ENCODE measurements around the gene SMIM41. TPM values are rescaled to one million over a fixed set of nuclear protein-coding genes. Genes with fewer than 3 reads are reported as not detected.

SMIM41 gene
- total RNA-seq, 1 experiment from 2014 or later, result not detected

DNA sequence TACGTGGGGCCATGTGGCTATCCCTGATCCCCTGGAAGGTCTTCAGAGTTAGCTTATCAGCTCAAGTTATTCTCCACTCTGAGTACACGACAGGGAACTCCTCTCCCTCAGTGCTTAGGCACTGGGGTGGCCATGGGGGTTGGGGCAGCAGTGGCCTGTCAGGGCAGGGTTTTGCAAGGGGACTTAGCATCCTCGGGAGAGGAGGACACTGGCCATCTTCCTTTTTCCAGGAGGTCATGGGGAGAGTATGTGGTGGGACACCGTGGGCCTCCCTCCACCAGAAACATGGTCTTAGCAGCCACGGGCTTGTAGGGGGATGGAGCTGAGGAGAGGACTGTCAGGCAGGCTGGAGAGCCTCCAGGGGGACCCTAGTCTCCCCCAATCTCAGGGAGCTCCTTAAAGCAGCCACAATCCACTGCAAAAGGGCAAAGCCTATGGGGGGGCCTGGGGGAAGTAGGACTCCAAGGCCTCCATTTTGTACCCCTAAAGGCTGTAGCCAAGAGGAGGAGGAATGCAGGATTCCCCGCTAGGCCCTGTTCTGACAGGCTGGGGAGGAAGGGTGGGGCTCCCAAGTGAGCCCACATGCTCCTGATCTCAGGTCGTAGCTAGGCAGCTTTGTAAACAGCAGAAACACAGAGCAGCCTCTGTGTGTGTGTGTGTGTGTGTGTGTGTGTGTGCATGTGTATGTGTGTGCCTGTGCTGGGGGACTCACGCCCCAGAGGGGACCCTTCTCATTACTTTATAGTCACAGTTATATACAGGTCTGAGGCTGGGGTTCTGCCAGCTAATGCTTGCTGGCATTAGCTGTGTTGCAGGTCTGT, 75.8 kb downstream of the SMIM41 start:
- Histone ChIP-seq H3K9me3 (no peaks in the 10 kb centered on the region), H3K36me3 (ENCODE audit: control insufficient read depth, insufficient read depth, low read length) (no peaks in the 10 kb centered on the region), H3K27me3 (replicated peaks; ENCODE audit: control insufficient read depth, insufficient read depth, low read length) (no peaks in the 10 kb centered on the region), H3K4me1 (peaks cover 5% of the 10 kb centered on the region; the same call in 1 of the 2 replicates), H3K4me3 (ENCODE audit: low read depth, low read length) (no peak overlapping the region)
- no TSS peak for BruUV-seq (replicated peaks)
- H3K4me1 Mint-ChIP-seq (ENCODE audit: low read depth, unreplicated experiment), result no peaks in the 10 kb centered on the region
- H3K27me3 Mint-ChIP-seq (ENCODE audit: insufficient read depth, unreplicated experiment), result no peaks in the 10 kb centered on the region
- TF ChIP-seq, protein P1, sequence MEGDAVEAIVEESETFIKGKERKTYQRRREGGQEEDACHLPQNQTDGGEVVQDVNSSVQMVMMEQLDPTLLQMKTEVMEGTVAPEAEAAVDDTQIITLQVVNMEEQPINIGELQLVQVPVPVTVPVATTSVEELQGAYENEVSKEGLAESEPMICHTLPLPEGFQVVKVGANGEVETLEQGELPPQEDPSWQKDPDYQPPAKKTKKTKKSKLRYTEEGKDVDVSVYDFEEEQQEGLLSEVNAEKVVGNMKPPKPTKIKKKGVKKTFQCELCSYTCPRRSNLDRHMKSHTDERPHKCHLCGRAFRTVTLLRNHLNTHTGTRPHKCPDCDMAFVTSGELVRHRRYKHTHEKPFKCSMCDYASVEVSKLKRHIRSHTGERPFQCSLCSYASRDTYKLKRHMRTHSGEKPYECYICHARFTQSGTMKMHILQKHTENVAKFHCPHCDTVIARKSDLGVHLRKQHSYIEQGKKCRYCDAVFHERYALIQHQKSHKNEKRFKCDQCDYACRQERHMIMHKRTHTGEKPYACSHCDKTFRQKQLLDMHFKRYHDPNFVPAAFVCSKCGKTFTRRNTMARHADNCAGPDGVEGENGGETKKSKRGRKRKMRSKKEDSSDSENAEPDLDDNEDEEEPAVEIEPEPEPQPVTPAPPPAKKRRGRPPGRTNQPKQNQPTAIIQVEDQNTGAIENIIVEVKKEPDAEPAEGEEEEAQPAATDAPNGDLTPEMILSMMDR (IDR thresholded peaks at IDR 0.05; ENCODE audit: insufficient read depth in 1 of 2, low read depth in 1 of 2, low read length in 1 of 2, severe bottlenecking in 1 of 2, unreplicated experiment in 1 of 2), result no peak
- ChIA-PET POLR2A (no interaction called here), CTCF (interaction anchor here (0.7 to 1.4 kb wide), 6 partner anchors 58 to 215 kb away, joined by 3 to 4 read pairs (median 3); no protein-coding TSS in a partner anchor)
- no peaks in the 10 kb centered on the region for H3K9me3 Mint-ChIP-seq (ENCODE audit: unreplicated experiment)
- H3K4me3 Mint-ChIP-seq (ENCODE audit: unreplicated experiment), result no peak overlapping the region
- H3K36me3 Mint-ChIP-seq (ENCODE audit: insufficient read depth, unreplicated experiment), result no peaks in the 10 kb centered on the region
- intact Hi-C loops (cut with micrococcal nuclease; ENCODE audit: unreplicated experiment), result loop anchor here (5.0 kb wide), 1 partner anchor 152 kb away; no protein-coding TSS in a partner anchor
- H3K27ac Mint-ChIP-seq (ENCODE audit: unreplicated experiment), result no peak overlapping the region
- DNase-seq, result no peak

DNA sequence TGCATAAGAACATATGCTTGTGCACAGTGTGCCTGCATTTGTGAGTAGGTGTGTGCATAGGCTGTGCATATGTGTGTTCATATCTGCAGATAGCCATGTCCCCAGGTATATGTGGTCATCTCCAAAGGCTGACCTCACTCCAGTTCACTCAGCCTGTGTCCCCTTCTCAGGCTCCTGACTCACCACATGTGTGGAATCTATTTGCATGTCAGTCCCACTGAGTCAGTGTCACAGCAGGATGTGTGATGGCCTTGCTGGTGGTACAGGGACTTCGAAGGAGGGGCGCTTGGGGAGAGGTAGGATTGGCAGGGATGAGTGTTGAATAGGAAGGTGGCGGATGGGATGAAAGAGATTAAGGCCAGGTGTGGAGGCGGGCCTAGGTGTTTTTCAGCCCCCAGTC, 76.8 kb downstream of the SMIM41 start:
- Mint-ChIP-seq H3K27me3 (ENCODE audit: insufficient read depth, unreplicated experiment) (no peaks in the 10 kb centered on the region), H3K9me3 (ENCODE audit: unreplicated experiment) (no peaks in the 10 kb centered on the region), H3K27ac (ENCODE audit: unreplicated experiment) (no peak overlapping the region), H3K4me3 (ENCODE audit: unreplicated experiment) (no peak overlapping the region), H3K4me1 (ENCODE audit: low read depth, unreplicated experiment) (no peaks in the 10 kb centered on the region), H3K36me3 (ENCODE audit: insufficient read depth, unreplicated experiment) (no peaks in the 10 kb centered on the region)
- no TSS peak for BruUV-seq (replicated peaks)
- ChIA-PET CTCF (interaction anchor here (0.5 to 2.3 kb wide), 15 partner anchors 8 to 825 kb away, joined by 3 to 21 read pairs (median 4); partner anchors contain the start of gene KRT85), POLR2A (no interaction called here)
- TF ChIP-seq, protein P1 (IDR thresholded peaks at IDR 0.05; ENCODE audit: insufficient read depth in 1 of 2, low read depth in 1 of 2, low read length in 1 of 2, severe bottlenecking in 1 of 2, unreplicated experiment in 1 of 2), result no peak
- Histone ChIP-seq H3K36me3 (ENCODE audit: control insufficient read depth, insufficient read depth, low read length) (no peaks in the 10 kb centered on the region), H3K4me1 (peaks cover 5% of the 10 kb centered on the region; the same call in 1 of the 2 replicates), H3K9me3 (no peaks in the 10 kb centered on the region), H3K27me3 (replicated peaks; ENCODE audit: control insufficient read depth, insufficient read depth, low read length) (no peaks in the 10 kb centered on the region), H3K4me3 (ENCODE audit: low read depth, low read length) (no peak overlapping the region)
- intact Hi-C loops (cut with micrococcal nuclease; ENCODE audit: unreplicated experiment), result loop anchor here (1.0 to 5.0 kb wide), 5 partner anchors 151 to 724 kb away; no protein-coding TSS in a partner anchor
- no peak for DNase-seq

DNA sequence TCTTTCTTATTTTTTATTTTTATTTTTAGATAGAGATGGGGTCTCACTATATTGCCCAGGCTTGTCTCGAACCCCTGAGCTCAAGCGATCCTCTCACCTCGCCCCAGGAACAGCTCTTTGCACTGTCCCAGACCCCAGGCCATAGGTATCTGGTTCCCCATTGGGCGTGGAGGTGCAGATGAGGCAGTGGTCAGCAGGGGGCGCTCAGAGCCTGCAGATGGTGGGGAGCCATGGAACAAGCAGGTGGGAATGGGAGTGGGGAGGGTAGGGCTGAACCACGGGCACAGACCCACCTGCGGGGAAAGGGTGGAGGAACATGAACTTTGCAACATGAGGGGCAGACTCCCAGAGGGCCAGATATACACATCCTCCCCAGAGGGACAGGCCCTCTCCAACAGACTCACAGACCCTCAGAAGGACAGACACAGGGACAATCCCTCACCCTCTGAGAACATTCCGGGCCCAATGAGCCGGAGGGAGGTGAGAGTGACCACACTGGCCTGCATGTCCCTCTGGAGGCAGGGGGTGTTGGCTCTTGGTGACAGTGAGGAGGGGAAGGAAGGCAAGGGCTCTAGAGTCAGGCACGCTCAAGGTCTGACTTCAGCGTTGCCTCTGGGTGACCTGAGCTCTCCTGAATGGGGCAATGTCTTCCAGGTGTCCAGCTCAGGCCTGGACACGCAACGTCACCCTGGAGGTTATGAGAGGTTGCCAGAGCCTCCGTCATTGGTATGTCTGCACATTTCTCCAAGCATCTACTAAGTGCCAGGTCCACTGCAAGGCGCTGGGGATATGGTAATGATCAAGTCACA, 77.5 kb downstream of the SMIM41 start:
- no TSS peak for BruUV-seq (replicated peaks)
- CTCF ChIA-PET, result interaction anchor here (0.5 to 2.3 kb wide), 15 partner anchors 8 to 824 kb away, joined by 3 to 21 read pairs (median 4); partner anchors contain the start of gene KRT85
- Histone ChIP-seq H3K27me3 (replicated peaks; ENCODE audit: control insufficient read depth, insufficient read depth, low read length) (no peaks in the 10 kb centered on the region), H3K4me3 (ENCODE audit: low read depth, low read length) (no peak overlapping the region), H3K9me3 (no peaks in the 10 kb centered on the region), H3K4me1 (peaks cover 5% of the 10 kb centered on the region; the same call in 1 of the 2 replicates), H3K36me3 (ENCODE audit: control insufficient read depth, insufficient read depth, low read length) (no peaks in the 10 kb centered on the region)
- Mint-ChIP-seq H3K36me3 (ENCODE audit: insufficient read depth, unreplicated experiment) (no peaks in the 10 kb centered on the region), H3K4me1 (ENCODE audit: low read depth, unreplicated experiment) (no peaks in the 10 kb centered on the region), H3K27me3 (ENCODE audit: insufficient read depth, unreplicated experiment) (no peaks in the 10 kb centered on the region), H3K27ac (ENCODE audit: unreplicated experiment) (no peak overlapping the region), H3K9me3 (ENCODE audit: unreplicated experiment) (no peaks in the 10 kb centered on the region), H3K4me3 (ENCODE audit: unreplicated experiment) (no peak overlapping the region)
- peak; percentile 82 to 88 for DNase-seq
- POLR2A ChIA-PET, result no interaction called here
- intact Hi-C loops (cut with micrococcal nuclease; ENCODE audit: unreplicated experiment), result loop anchor here (1.0 to 5.0 kb wide), 5 partner anchors 150 to 723 kb away; no protein-coding TSS in a partner anchor
- TF ChIP-seq, protein P1 (IDR thresholded peaks at IDR 0.05; ENCODE audit: insufficient read depth in 1 of 2, low read depth in 1 of 2, low read length in 1 of 2, severe bottlenecking in 1 of 2, unreplicated experiment in 1 of 2), result peak; percentile 94 to 95
